Nucleus accumbens (tissue), 56 donors: ENCODE measurements around the gene DLK1.

Experiments used
- DNase-seq, 56 donors: peaks; one replicate each; lab custom pipeline; 2025; lab: John Stamatoyannopoulos, UW

The DLK1 gene

GRCh38 chr14:100749967-100750597 lies 23.4 kb downstream of the DLK1 start:
- no peak for DNase-seq

- no peak for DNase-seq
Observed at GRCh38 chr14:100750762-100751699, 24.3 kb downstream of the DLK1 start.

GRCh38 chr14:100754020-100754419 lies 27.3 kb downstream of the DLK1 start:
- no peak for DNase-seq

GRCh38 chr14:100755649-100756048 lies 29.0 kb downstream of the DLK1 start:
- DNase-seq = no peak

- no peak for DNase-seq
Observed at GRCh38 chr14:100761481-100761880, 34.8 kb downstream of the DLK1 start.

- no peak for DNase-seq
Observed at GRCh38 chr14:100762089-100762515, 35.4 kb downstream of the DLK1 start.

- DNase-seq = no peak
Observed at GRCh38 chr14:100762901-100763300, 36.2 kb downstream of the DLK1 start.

- no peak for DNase-seq
Observed at GRCh38 chr14:100764471-100765115, 37.9 kb downstream of the DLK1 start.

- DNase-seq = no peak
Observed at GRCh38 chr14:100765296-100765695, 38.6 kb downstream of the DLK1 start.

GRCh38 chr14:100765991-100766390 lies 39.3 kb downstream of the DLK1 start:
- no peak for DNase-seq

GRCh38 chr14:100767003-100767787 lies 40.5 kb downstream of the DLK1 start:
- DNase-seq = no peak

GRCh38 chr14:100767788-100768536 lies 41.3 kb downstream of the DLK1 start:
- no peak for DNase-seq

- DNase-seq = no peak
Observed at GRCh38 chr14:100769035-100769939, 42.6 kb downstream of the DLK1 start.

- DNase-seq = no peak
Observed at GRCh38 chr14:100770046-100770445, 43.4 kb downstream of the DLK1 start.

- DNase-seq = no peak
Observed at GRCh38 chr14:100770605-100771120, 44.0 kb downstream of the DLK1 start.

- no peak for DNase-seq
Observed at GRCh38 chr14:100771121-100771800, 44.6 kb downstream of the DLK1 start.

GRCh38 chr14:100772607-100773165 lies 46.0 kb downstream of the DLK1 start:
- DNase-seq = no peak
